ENCODE data around the gene EHD1.

The EHD1 gene

GRCh38 chr11:64842851-64843685 lies 35.4 kb downstream of the EHD1 start:
- no peak overlapping the region for H2AFZ ChIP-seq (ENCODE audit: low read depth, low read length)
- no peak overlapping the region for H3K4me3 ChIP-seq (ENCODE audit: low read length)
- peaks cover 14% of the 10 kb centered on the region for H3K4me1 ChIP-seq (ENCODE audit: insufficient read depth, low read length)
- H3K27me3 ChIP-seq (ENCODE audit: insufficient read depth, low read length): peaks cover 21% of the 10 kb centered on the region
- H3K9me3 ChIP-seq (ENCODE audit: low read length): no peaks in the 10 kb centered on the region
- no peaks in the 10 kb centered on the region for H3K36me3 ChIP-seq (ENCODE audit: insufficient read depth, low read length)

- Histone ChIP-seq H3K27me3 (ENCODE audit: insufficient read depth, low read length) (peaks cover 21% of the 10 kb centered on the region), H3K9me3 (ENCODE audit: low read length) (no peaks in the 10 kb centered on the region), H2AFZ (ENCODE audit: low read depth, low read length) (no peak overlapping the region), H3K4me3 (ENCODE audit: low read length) (no peak overlapping the region), H3K4me1 (ENCODE audit: insufficient read depth, low read length) (peaks cover 14% of the 10 kb centered on the region), H3K36me3 (ENCODE audit: insufficient read depth, low read length) (no peaks in the 10 kb centered on the region)
Measured at GRCh38 chr11:64842366-64842759, 36.1 kb downstream of the EHD1 start.

- H2AFZ ChIP-seq (ENCODE audit: low read depth, low read length): no peak overlapping the region
- H3K9me3 ChIP-seq (ENCODE audit: low read length): no peaks in the 10 kb centered on the region
- peaks cover 21% of the 10 kb centered on the region for H3K27me3 ChIP-seq (ENCODE audit: insufficient read depth, low read length)
- no peak overlapping the region for H3K4me3 ChIP-seq (ENCODE audit: low read length)
- no peaks in the 10 kb centered on the region for H3K36me3 ChIP-seq (ENCODE audit: insufficient read depth, low read length)
- peaks cover 14% of the 10 kb centered on the region for H3K4me1 ChIP-seq (ENCODE audit: insufficient read depth, low read length)
Measured at GRCh38 chr11:64841592-64842365, 36.6 kb downstream of the EHD1 start.

GRCh38 chr11:64839887-64840782 lies 38.3 kb downstream of the EHD1 start:
- H3K27me3 ChIP-seq (ENCODE audit: insufficient read depth, low read length): peaks cover 26% of the 10 kb centered on the region
- no peak overlapping the region for H3K4me3 ChIP-seq (ENCODE audit: low read length)
- H2AFZ ChIP-seq (ENCODE audit: low read depth, low read length): no peak overlapping the region
- peaks cover 14% of the 10 kb centered on the region for H3K4me1 ChIP-seq (ENCODE audit: insufficient read depth, low read length)
- no peaks in the 10 kb centered on the region for H3K36me3 ChIP-seq (ENCODE audit: insufficient read depth, low read length)
- H3K9me3 ChIP-seq (ENCODE audit: low read length): no peaks in the 10 kb centered on the region

GRCh38 chr11:64839335-64839734 lies 39.1 kb downstream of the EHD1 start:
- H3K4me3 ChIP-seq (ENCODE audit: low read length): no peak overlapping the region
- peaks cover 14% of the 10 kb centered on the region for H3K4me1 ChIP-seq (ENCODE audit: insufficient read depth, low read length)
- no peaks in the 10 kb centered on the region for H3K36me3 ChIP-seq (ENCODE audit: insufficient read depth, low read length)
- H2AFZ ChIP-seq (ENCODE audit: low read depth, low read length): no peak overlapping the region
- peaks cover 28% of the 10 kb centered on the region for H3K27me3 ChIP-seq (ENCODE audit: insufficient read depth, low read length)
- H3K9me3 ChIP-seq (ENCODE audit: low read length): no peaks in the 10 kb centered on the region

GRCh38 chr11:64838600-64839334 lies 39.7 kb downstream of the EHD1 start:
- H3K9me3 ChIP-seq (ENCODE audit: low read length): no peaks in the 10 kb centered on the region
- H2AFZ ChIP-seq (ENCODE audit: low read depth, low read length): no peak overlapping the region
- H3K36me3 ChIP-seq (ENCODE audit: insufficient read depth, low read length): no peaks in the 10 kb centered on the region
- peaks cover 14% of the 10 kb centered on the region for H3K4me1 ChIP-seq (ENCODE audit: insufficient read depth, low read length)
- peaks cover 27% of the 10 kb centered on the region for H3K27me3 ChIP-seq (ENCODE audit: insufficient read depth, low read length)
- no peak overlapping the region for H3K4me3 ChIP-seq (ENCODE audit: low read length)

GRCh38 chr11:64837887-64838351 lies 40.5 kb downstream of the EHD1 start:
- Histone ChIP-seq H3K36me3 (ENCODE audit: insufficient read depth, low read length) (no peaks in the 10 kb centered on the region), H3K27me3 (ENCODE audit: insufficient read depth, low read length) (peaks cover 25% of the 10 kb centered on the region), H3K4me1 (ENCODE audit: insufficient read depth, low read length) (peaks cover 8% of the 10 kb centered on the region), H3K4me3 (ENCODE audit: low read length) (no peak overlapping the region), H2AFZ (ENCODE audit: low read depth, low read length) (no peak overlapping the region), H3K9me3 (ENCODE audit: low read length) (no peaks in the 10 kb centered on the region)

- H2AFZ ChIP-seq (ENCODE audit: low read depth, low read length): no peak overlapping the region
- no peak overlapping the region for H3K4me3 ChIP-seq (ENCODE audit: low read length)
- H3K4me1 ChIP-seq (ENCODE audit: insufficient read depth, low read length): no peaks in the 10 kb centered on the region
- no peaks in the 10 kb centered on the region for H3K9me3 ChIP-seq (ENCODE audit: low read length)
- peaks cover 34% of the 10 kb centered on the region for H3K27me3 ChIP-seq (ENCODE audit: insufficient read depth, low read length)
- H3K36me3 ChIP-seq (ENCODE audit: insufficient read depth, low read length): no peaks in the 10 kb centered on the region
Measured at GRCh38 chr11:64836448-64837072, 41.9 kb downstream of the EHD1 start.

- H2AFZ ChIP-seq (ENCODE audit: low read depth, low read length): no peak overlapping the region
- no peaks in the 10 kb centered on the region for H3K36me3 ChIP-seq (ENCODE audit: insufficient read depth, low read length)
- H3K4me3 ChIP-seq (ENCODE audit: low read length): no peak overlapping the region
- H3K9me3 ChIP-seq (ENCODE audit: low read length): no peaks in the 10 kb centered on the region
- no peaks in the 10 kb centered on the region for H3K4me1 ChIP-seq (ENCODE audit: insufficient read depth, low read length)
- H3K27me3 ChIP-seq (ENCODE audit: insufficient read depth, low read length): peaks cover 34% of the 10 kb centered on the region
Measured at GRCh38 chr11:64835616-64836447, 42.6 kb downstream of the EHD1 start.

- Histone ChIP-seq H2AFZ (ENCODE audit: low read depth, low read length) (no peak overlapping the region), H3K9me3 (ENCODE audit: low read length) (no peaks in the 10 kb centered on the region), H3K4me1 (ENCODE audit: insufficient read depth, low read length) (no peaks in the 10 kb centered on the region), H3K4me3 (ENCODE audit: low read length) (no peak overlapping the region), H3K27me3 (ENCODE audit: insufficient read depth, low read length) (peaks cover 34% of the 10 kb centered on the region), H3K36me3 (ENCODE audit: insufficient read depth, low read length) (no peaks in the 10 kb centered on the region)
Measured at GRCh38 chr11:64834723-64835615, 43.5 kb downstream of the EHD1 start.

All from neuron (in vitro differentiated cells).